ENCODE measurements around the gene ZBTB7C. TPM values are rescaled to one million over a fixed set of nuclear protein-coding genes. Genes with fewer than 3 reads are reported as not detected.
A peak's percentile ranks its signal among the peaks of the same experiment; 100 is the strongest.

ZBTB7C gene
- total RNA-seq, 1 donor from 2014 or later = 0.57 TPM

DNA sequence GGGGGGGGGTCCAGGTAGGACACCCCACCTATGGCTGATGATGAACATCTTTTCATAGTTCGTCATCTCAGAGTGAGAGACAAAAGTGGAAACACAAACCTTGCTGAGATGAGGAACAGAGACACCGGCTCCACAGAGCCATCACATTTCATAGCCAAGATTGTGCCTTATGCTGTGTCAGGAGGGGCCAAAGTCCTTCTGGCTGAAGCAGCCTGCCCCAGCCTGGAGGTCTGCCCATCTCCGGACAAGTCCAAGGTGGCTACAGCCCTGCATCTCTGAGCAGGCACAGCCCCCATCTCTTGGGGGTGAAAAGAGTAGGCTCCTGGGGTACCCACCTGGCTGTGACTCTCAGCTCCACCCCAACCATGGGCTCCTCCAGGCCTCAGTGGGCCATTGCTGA lies 70.3 kb downstream of the ZBTB7C start:
- DNase-seq (ENCODE audit: low spot score, unreplicated experiment) = no peak
- TF ChIP-seq, protein P1, sequence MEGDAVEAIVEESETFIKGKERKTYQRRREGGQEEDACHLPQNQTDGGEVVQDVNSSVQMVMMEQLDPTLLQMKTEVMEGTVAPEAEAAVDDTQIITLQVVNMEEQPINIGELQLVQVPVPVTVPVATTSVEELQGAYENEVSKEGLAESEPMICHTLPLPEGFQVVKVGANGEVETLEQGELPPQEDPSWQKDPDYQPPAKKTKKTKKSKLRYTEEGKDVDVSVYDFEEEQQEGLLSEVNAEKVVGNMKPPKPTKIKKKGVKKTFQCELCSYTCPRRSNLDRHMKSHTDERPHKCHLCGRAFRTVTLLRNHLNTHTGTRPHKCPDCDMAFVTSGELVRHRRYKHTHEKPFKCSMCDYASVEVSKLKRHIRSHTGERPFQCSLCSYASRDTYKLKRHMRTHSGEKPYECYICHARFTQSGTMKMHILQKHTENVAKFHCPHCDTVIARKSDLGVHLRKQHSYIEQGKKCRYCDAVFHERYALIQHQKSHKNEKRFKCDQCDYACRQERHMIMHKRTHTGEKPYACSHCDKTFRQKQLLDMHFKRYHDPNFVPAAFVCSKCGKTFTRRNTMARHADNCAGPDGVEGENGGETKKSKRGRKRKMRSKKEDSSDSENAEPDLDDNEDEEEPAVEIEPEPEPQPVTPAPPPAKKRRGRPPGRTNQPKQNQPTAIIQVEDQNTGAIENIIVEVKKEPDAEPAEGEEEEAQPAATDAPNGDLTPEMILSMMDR (IDR thresholded peaks at IDR 0.05; ENCODE audit: unreplicated experiment) = no peak
- H3K36me3 Mint-ChIP-seq (ENCODE audit: insufficient read depth) = no peaks in the 10 kb centered on the region
- no peaks in the 10 kb centered on the region for H3K9me3 Mint-ChIP-seq (ENCODE audit: low read depth)
- no peak overlapping the region for H3K27ac Mint-ChIP-seq
- peaks cover 12% of the 10 kb centered on the region for H3K4me1 Mint-ChIP-seq (ENCODE audit: low read depth)
- H3K27me3 Mint-ChIP-seq = no peaks in the 10 kb centered on the region
- H3K4me3 Mint-ChIP-seq (ENCODE audit: low read depth) = no peak overlapping the region

DNA sequence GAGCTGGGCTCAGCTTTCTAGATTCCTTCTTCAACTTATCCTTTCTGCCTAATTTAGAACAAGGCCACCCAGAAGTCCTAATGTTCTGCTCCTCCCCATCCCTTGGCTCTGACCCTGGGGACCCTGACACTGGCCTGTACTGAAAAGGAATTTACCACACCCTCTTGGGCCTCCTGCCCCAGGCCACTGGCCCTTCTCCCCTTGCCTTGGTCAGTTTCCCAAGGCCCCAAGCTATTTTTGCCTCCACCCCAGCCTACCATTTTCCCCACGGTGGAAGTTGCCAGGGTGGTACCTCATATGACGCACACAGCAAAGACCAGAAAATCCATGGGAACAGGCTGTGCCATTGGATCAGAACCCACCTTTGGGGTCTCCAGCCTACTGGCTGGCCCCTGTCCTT lies 72.1 kb downstream of the ZBTB7C start:
- H3K9me3 Mint-ChIP-seq (ENCODE audit: low read depth) = no peaks in the 10 kb centered on the region
- no peaks in the 10 kb centered on the region for H3K36me3 Mint-ChIP-seq (ENCODE audit: insufficient read depth)
- DNase-seq (ENCODE audit: low spot score, unreplicated experiment) = no peak
- H3K27me3 Mint-ChIP-seq = no peaks in the 10 kb centered on the region
- TF ChIP-seq, protein P1 (IDR thresholded peaks at IDR 0.05; ENCODE audit: unreplicated experiment) = no peak
- peaks cover 12% of the 10 kb centered on the region for H3K4me1 Mint-ChIP-seq (ENCODE audit: low read depth)
- H3K4me3 Mint-ChIP-seq (ENCODE audit: low read depth) = no peak overlapping the region
- H3K27ac Mint-ChIP-seq = no peak overlapping the region

DNA sequence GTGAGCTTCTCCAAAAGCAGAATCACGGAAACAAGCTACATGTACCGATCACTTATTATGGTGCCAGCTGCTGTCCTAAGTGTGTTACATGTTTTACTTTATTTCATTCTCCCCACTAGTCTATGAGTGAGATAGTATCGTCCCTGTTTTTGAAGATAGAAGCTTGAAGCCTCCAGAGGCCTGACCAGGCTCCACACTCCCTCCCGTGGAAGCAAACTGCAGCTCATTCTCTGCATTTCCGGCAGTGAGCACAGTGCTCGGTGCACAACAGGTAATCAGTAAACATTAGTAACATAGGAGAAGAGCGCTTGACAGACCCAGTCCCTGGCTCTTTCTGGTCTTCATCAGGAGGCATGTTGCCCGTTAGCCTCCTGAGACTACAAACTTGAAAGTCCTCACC lies 72.9 kb downstream of the ZBTB7C start:
- no peak overlapping the region for H3K4me3 Mint-ChIP-seq (ENCODE audit: low read depth)
- DNase-seq (ENCODE audit: low spot score, unreplicated experiment) = no peak
- TF ChIP-seq, protein P1 (IDR thresholded peaks at IDR 0.05; ENCODE audit: unreplicated experiment) = peak; percentile 11
- no peaks in the 10 kb centered on the region for H3K9me3 Mint-ChIP-seq (ENCODE audit: low read depth)
- H3K36me3 Mint-ChIP-seq (ENCODE audit: insufficient read depth) = no peaks in the 10 kb centered on the region
- H3K4me1 Mint-ChIP-seq (ENCODE audit: low read depth) = peaks cover 12% of the 10 kb centered on the region
- no peaks in the 10 kb centered on the region for H3K27me3 Mint-ChIP-seq
- H3K27ac Mint-ChIP-seq = no peak overlapping the region

DNA sequence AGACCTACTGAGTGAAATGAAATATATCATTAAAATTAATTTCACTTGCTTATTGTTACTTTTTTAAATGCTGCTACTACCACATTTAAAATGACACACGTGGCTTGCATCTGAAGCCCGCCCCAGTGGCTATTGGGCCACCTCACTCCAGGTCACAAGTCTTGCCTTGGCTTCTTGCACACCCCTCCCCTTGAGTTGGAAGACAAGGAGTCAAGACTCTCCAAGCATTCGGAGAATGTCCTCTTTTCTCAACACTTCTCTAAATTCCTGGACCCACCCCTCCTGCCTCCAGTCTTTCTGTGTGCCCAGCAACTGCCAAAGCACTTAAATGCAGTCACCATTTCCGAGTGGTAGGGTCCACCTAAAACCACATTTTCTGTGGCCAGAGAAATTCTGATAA lies 73.4 kb downstream of the ZBTB7C start:
- TF ChIP-seq, protein P1 (IDR thresholded peaks at IDR 0.05; ENCODE audit: unreplicated experiment) = no peak
- Mint-ChIP-seq H3K27me3 (no peaks in the 10 kb centered on the region), H3K4me1 (ENCODE audit: low read depth) (peaks cover 12% of the 10 kb centered on the region), H3K27ac (no peak overlapping the region), H3K9me3 (ENCODE audit: low read depth) (no peaks in the 10 kb centered on the region), H3K36me3 (ENCODE audit: insufficient read depth) (no peaks in the 10 kb centered on the region), H3K4me3 (ENCODE audit: low read depth) (no peak overlapping the region)
- no peak for DNase-seq (ENCODE audit: low spot score, unreplicated experiment)

DNA sequence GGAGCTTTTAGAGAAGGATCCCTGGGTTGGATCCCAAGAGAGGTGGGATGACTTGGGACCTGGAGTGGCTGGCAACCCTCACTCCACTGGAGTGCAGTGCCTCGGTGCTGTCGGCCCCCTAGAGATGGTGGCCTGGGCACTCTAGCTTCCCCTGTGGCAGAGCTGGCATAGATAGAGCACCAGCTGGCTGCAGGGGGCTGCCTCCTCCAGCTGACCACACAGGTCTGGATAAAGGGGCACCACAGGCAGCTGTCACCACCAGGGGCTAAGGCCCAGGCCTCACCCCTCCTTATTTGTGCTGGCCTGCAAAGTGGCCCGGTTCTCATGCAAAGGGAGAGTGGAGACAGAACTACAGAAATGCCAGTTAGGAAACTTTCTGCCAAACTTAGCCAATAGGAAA lies 74.3 kb downstream of the ZBTB7C start:
- peaks cover 11% of the 10 kb centered on the region for H3K4me1 Mint-ChIP-seq (ENCODE audit: low read depth)
- DNase-seq (ENCODE audit: low spot score, unreplicated experiment) = no peak
- no peak overlapping the region for H3K4me3 Mint-ChIP-seq (ENCODE audit: low read depth)
- no peaks in the 10 kb centered on the region for H3K36me3 Mint-ChIP-seq (ENCODE audit: insufficient read depth)
- TF ChIP-seq, protein P1 (IDR thresholded peaks at IDR 0.05; ENCODE audit: unreplicated experiment) = no peak
- H3K27me3 Mint-ChIP-seq = no peaks in the 10 kb centered on the region
- H3K9me3 Mint-ChIP-seq (ENCODE audit: low read depth) = no peaks in the 10 kb centered on the region
- no peak overlapping the region for H3K27ac Mint-ChIP-seq

Data from progenitor cell of endocrine pancreas (in vitro differentiated cells).